ENCODE data around the gene FAM120A. TPM values are rescaled to one million over a fixed set of nuclear protein-coding genes. Genes with fewer than 3 reads are reported as not detected.
"Not testable (repeated sequence)": the region's sequence is repeated elsewhere in the genome, so short reads cannot be mapped to it uniquely, and the experiment has no call there.

Gene FAM120A
- total RNA-seq, 1 donor from 2014 or later, result 93.1 TPM

- no peaks in the 10 kb centered on the region for H3K27me3 Mint-ChIP-seq (ENCODE audit: unreplicated experiment)
- no peak overlapping the region for H3K27ac Mint-ChIP-seq (ENCODE audit: unreplicated experiment)
- no peak for TF ChIP-seq CTCF (IDR thresholded peaks at IDR 0.05)
- no peaks in the 10 kb centered on the region for H3K4me1 Mint-ChIP-seq (ENCODE audit: unreplicated experiment)
- no peak for DNase-seq (ENCODE audit: extremely low spot score, unreplicated experiment)
- no peak overlapping the region for H3K4me3 Mint-ChIP-seq (ENCODE audit: unreplicated experiment)
- no peaks in the 10 kb centered on the region for H3K36me3 Mint-ChIP-seq (ENCODE audit: unreplicated experiment)
- H3K9me3 Mint-ChIP-seq (ENCODE audit: unreplicated experiment), result no peaks in the 10 kb centered on the region
Measured at GRCh38 chr9:93436655-93437407, 14.7 kb upstream of the FAM120A start.

- H3K9me3 Mint-ChIP-seq (ENCODE audit: unreplicated experiment), result no peaks in the 10 kb centered on the region
Measured at GRCh38 chr9:93437996-93438395, 13.5 kb upstream of the FAM120A start.

GRCh38 chr9:93439301-93439700 is 12.2 kb upstream of the FAM120A start:
- not testable (repeated sequence) for H3K27me3 Mint-ChIP-seq (ENCODE audit: unreplicated experiment); H3K4me3 Mint-ChIP-seq (ENCODE audit: unreplicated experiment); DNase-seq (ENCODE audit: extremely low spot score, unreplicated experiment); H3K4me1 Mint-ChIP-seq (ENCODE audit: unreplicated experiment); H3K27ac Mint-ChIP-seq (ENCODE audit: unreplicated experiment); H3K9me3 Mint-ChIP-seq (ENCODE audit: unreplicated experiment); H3K36me3 Mint-ChIP-seq (ENCODE audit: unreplicated experiment)

More at GRCh38 chr9:93437996-93438395, 13.5 kb upstream of the FAM120A start:
- DNase-seq (ENCODE audit: extremely low spot score, unreplicated experiment), result no peak
- Mint-ChIP-seq H3K27me3 (ENCODE audit: unreplicated experiment) (no peaks in the 10 kb centered on the region), H3K4me3 (ENCODE audit: unreplicated experiment) (no peak overlapping the region), H3K36me3 (ENCODE audit: unreplicated experiment) (no peaks in the 10 kb centered on the region), H3K27ac (ENCODE audit: unreplicated experiment) (no peak overlapping the region), H3K4me1 (ENCODE audit: unreplicated experiment) (no peaks in the 10 kb centered on the region)
- no peak for TF ChIP-seq CTCF (IDR thresholded peaks at IDR 0.05)

- H3K4me3 Mint-ChIP-seq (ENCODE audit: unreplicated experiment), result no peak overlapping the region
- H3K27ac Mint-ChIP-seq (ENCODE audit: unreplicated experiment), result no peak overlapping the region
- no peak for DNase-seq (ENCODE audit: extremely low spot score, unreplicated experiment)
- peaks cover 6% of the 10 kb centered on the region for H3K36me3 Mint-ChIP-seq (ENCODE audit: unreplicated experiment)
- no peaks in the 10 kb centered on the region for H3K27me3 Mint-ChIP-seq (ENCODE audit: unreplicated experiment)
- H3K9me3 Mint-ChIP-seq (ENCODE audit: unreplicated experiment), result no peaks in the 10 kb centered on the region
- TF ChIP-seq CTCF (IDR thresholded peaks at IDR 0.05), result no peak
- no peaks in the 10 kb centered on the region for H3K4me1 Mint-ChIP-seq (ENCODE audit: unreplicated experiment)
Measured at GRCh38 chr9:93440896-93441580, 10.4 kb upstream of the FAM120A start.

GRCh38 chr9:93446073-93446472 is 5.4 kb upstream of the FAM120A start:
- Mint-ChIP-seq H3K9me3 (ENCODE audit: unreplicated experiment) (no peaks in the 10 kb centered on the region), H3K27ac (ENCODE audit: unreplicated experiment) (no peak overlapping the region), H3K4me3 (ENCODE audit: unreplicated experiment) (no peak overlapping the region), H3K4me1 (ENCODE audit: unreplicated experiment) (peaks cover 14% of the 10 kb centered on the region), H3K36me3 (ENCODE audit: unreplicated experiment) (peaks cover 28% of the 10 kb centered on the region), H3K27me3 (ENCODE audit: unreplicated experiment) (no peaks in the 10 kb centered on the region)
- DNase-seq (ENCODE audit: extremely low spot score, unreplicated experiment), result no peak
- no peak for TF ChIP-seq CTCF (IDR thresholded peaks at IDR 0.05)
